Activated CD8-positive, alpha-beta memory T cell treated with anti-CD3 and anti-CD28 coated beads for 1 hour (primary cell): ENCODE results near the gene WDR1.

Experiments used
- DNase-seq, 2 donors: peaks; one replicate each; pipeline ENCODE4 v3.0.0-alpha.2; 2020; ENCODE audit warnings: low read depth in 1 of 2; ENCODE audit errors: extremely low read depth in 1 of 2

The WDR1 gene

GRCh38 chr4:10101671-10102473 lies 14.7 kb downstream of the WDR1 start:
- no peak for DNase-seq

GRCh38 chr4:10100734-10101216 lies 15.8 kb downstream of the WDR1 start:
- DNase-seq: no peak

- no peak for DNase-seq
Observed at GRCh38 chr4:10099499-10100325, 16.9 kb downstream of the WDR1 start.

GRCh38 chr4:10098780-10099160 lies 17.8 kb downstream of the WDR1 start:
- no peak for DNase-seq

- no peak for DNase-seq
Observed at GRCh38 chr4:10097906-10098779, 18.5 kb downstream of the WDR1 start.

GRCh38 chr4:10096978-10097335 lies 19.6 kb downstream of the WDR1 start:
- no peak for DNase-seq

GRCh38 chr4:10096201-10096977 lies 20.2 kb downstream of the WDR1 start:
- peak; percentile 65 to 68 for DNase-seq

GRCh38 chr4:10095296-10095991 lies 21.2 kb downstream of the WDR1 start:
- DNase-seq: no peak

GRCh38 chr4:10094841-10095240 lies 21.8 kb downstream of the WDR1 start:
- no peak for DNase-seq

- DNase-seq: no peak
Observed at GRCh38 chr4:10093801-10094552, 22.6 kb downstream of the WDR1 start.

GRCh38 chr4:10093271-10093621 lies 23.4 kb downstream of the WDR1 start:
- DNase-seq: no peak

- DNase-seq: no peak
Observed at GRCh38 chr4:10092481-10093270, 23.9 kb downstream of the WDR1 start.

- DNase-seq: no peak
Observed at GRCh38 chr4:10091531-10092181, 24.9 kb downstream of the WDR1 start.

GRCh38 chr4:10090467-10091250 lies 25.9 kb downstream of the WDR1 start:
- no peak for DNase-seq

- DNase-seq: no peak
Observed at GRCh38 chr4:10089346-10089745, 27.3 kb downstream of the WDR1 start.

- no peak for DNase-seq
Observed at GRCh38 chr4:10088135-10089010, 28.2 kb downstream of the WDR1 start.
